ENCODE data around the gene IL4I1. TPM values are rescaled to one million over a fixed set of nuclear protein-coding genes. Genes with fewer than 3 reads are reported as not detected.

Gene IL4I1
- total and polyA plus RNA-seq, 4 donors, result 0.08 to 0.75 (median 0.23) TPM

- TF ChIP-seq CTCF (IDR thresholded peaks at IDR 0.05; ENCODE audit: low read depth, low read length, missing input control), result no peak
- TF ChIP-seq GABPA (IDR thresholded peaks at IDR 0.05 in 1 of 2, conservative IDR thresholded peaks at IDR 0.05 in 1 of 2), result no peak
- no peak overlapping the region for H3K4me3 ChIP-seq (ENCODE audit: low read depth in 1 of 3, low read length in 3 of 3)
- peaks cover 3 to 19% (median 13%) of the 10 kb centered on the region in 4 donors for H3K4me1 ChIP-seq (ENCODE audit: control insufficient read depth in 4 of 4, insufficient read depth in 4 of 4, low read length in 3 of 4)
- no peak for DNase-seq (ENCODE audit: low spot score)
- 92% methylated on average over 39 of the region's 39 CpGs for WGBS
- no peaks in the 10 kb centered on the region for H3K9me3 ChIP-seq (ENCODE audit: control insufficient read depth in 4 of 4, low read length in 3 of 4)
- no peak overlapping the region for H3K9ac ChIP-seq (ENCODE audit: low read depth in 1 of 2, low read length in 2 of 2)
- H3K27ac ChIP-seq (ENCODE audit: low read depth in 1 of 2, low read length in 2 of 2), result no peak overlapping the region
- H3K36me3 ChIP-seq (ENCODE audit: control insufficient read depth in 4 of 4, insufficient read depth in 3 of 4, low read depth in 1 of 4, low read length in 3 of 4), result peaks cover 0 to 28% (median 4%) of the 10 kb centered on the region in 4 donors
- H3K27me3 ChIP-seq (ENCODE audit: control insufficient read depth in 4 of 4, insufficient read depth in 4 of 4, low read length in 3 of 4), result no peaks in the 10 kb centered on the region
Measured at GRCh38 chr19:49854378-49855263, 42.1 kb downstream of the IL4I1 start.

- Histone ChIP-seq H3K4me1 (ENCODE audit: control insufficient read depth in 4 of 4, insufficient read depth in 4 of 4, low read length in 3 of 4) (peaks cover 3 to 19% (median 13%) of the 10 kb centered on the region in 4 donors), H3K9ac (ENCODE audit: low read depth in 1 of 2, low read length in 2 of 2) (no peak overlapping the region), H3K9me3 (ENCODE audit: control insufficient read depth in 4 of 4, low read length in 3 of 4) (no peaks in the 10 kb centered on the region), H3K27me3 (ENCODE audit: control insufficient read depth in 4 of 4, insufficient read depth in 4 of 4, low read length in 3 of 4) (no peaks in the 10 kb centered on the region), H3K36me3 (ENCODE audit: control insufficient read depth in 4 of 4, insufficient read depth in 3 of 4, low read depth in 1 of 4, low read length in 3 of 4) (peaks cover 0 to 24% (median 3%) of the 10 kb centered on the region in 4 donors), H3K27ac (ENCODE audit: low read depth in 1 of 2, low read length in 2 of 2) (no peak overlapping the region), H3K4me3 (ENCODE audit: low read depth in 1 of 3, low read length in 3 of 3) (no peak overlapping the region)
- 93% methylated on average over 10 of the region's 10 CpGs for WGBS
- no peak for DNase-seq (ENCODE audit: low spot score)
- no peak for TF ChIP-seq ATF3 (IDR thresholded peaks at IDR 0.05)
Measured at GRCh38 chr19:49853852-49854377, 42.8 kb downstream of the IL4I1 start.

- H3K4me3 ChIP-seq (ENCODE audit: low read depth in 1 of 3, low read length in 3 of 3), result no peak overlapping the region
- DNase-seq (ENCODE audit: low spot score), result no peak
- no peaks in the 10 kb centered on the region for H3K27me3 ChIP-seq (ENCODE audit: control insufficient read depth in 4 of 4, insufficient read depth in 4 of 4, low read length in 3 of 4)
- peaks cover 0 to 14% (median 1%) of the 10 kb centered on the region in 4 donors for H3K36me3 ChIP-seq (ENCODE audit: control insufficient read depth in 4 of 4, insufficient read depth in 3 of 4, low read depth in 1 of 4, low read length in 3 of 4)
- peaks cover 3 to 19% (median 13%) of the 10 kb centered on the region in 4 donors for H3K4me1 ChIP-seq (ENCODE audit: control insufficient read depth in 4 of 4, insufficient read depth in 4 of 4, low read length in 3 of 4)
- WGBS, result 72% methylated on average over 14 of the region's 14 CpGs
- no peaks in the 10 kb centered on the region for H3K9me3 ChIP-seq (ENCODE audit: control insufficient read depth in 4 of 4, low read length in 3 of 4)
- no peak overlapping the region for H3K27ac ChIP-seq (ENCODE audit: low read depth in 1 of 2, low read length in 2 of 2)
- H3K9ac ChIP-seq (ENCODE audit: low read depth in 1 of 2, low read length in 2 of 2), result no peak overlapping the region
- TF ChIP-seq NR2F2 (IDR thresholded peaks at IDR 0.05), result no peak
- TF ChIP-seq FOXA1 (IDR thresholded peaks at IDR 0.05), result no peak
- no peak for TF ChIP-seq GABPA (IDR thresholded peaks at IDR 0.05 in 1 of 2, conservative IDR thresholded peaks at IDR 0.05 in 1 of 2)
- no peak for TF ChIP-seq MAX (IDR thresholded peaks at IDR 0.05)
- TF ChIP-seq RAD21 (IDR thresholded peaks at IDR 0.05), result no peak
- no peak for TF ChIP-seq ATF3 (IDR thresholded peaks at IDR 0.05)
- TF ChIP-seq HNF4G (IDR thresholded peaks at IDR 0.05), result no peak
- no peak for TF ChIP-seq JUND (IDR thresholded peaks at IDR 0.05)
- no peak for TF ChIP-seq TAF1 (conservative IDR thresholded peaks at IDR 0.05)
- no peak for TF ChIP-seq EGR1 (IDR thresholded peaks at IDR 0.05; ENCODE audit: low read depth in 2 of 2)
- TF ChIP-seq HNF4A (conservative IDR thresholded peaks at IDR 0.05), result no peak
- no peak for TF ChIP-seq REST (IDR thresholded peaks at IDR 0.05)
- TF ChIP-seq RXRA (IDR thresholded peaks at IDR 0.05), result no peak
- TF ChIP-seq FOXA2 (IDR thresholded peaks at IDR 0.05), result no peak
- TF ChIP-seq ZBTB33 (IDR thresholded peaks at IDR 0.05), result no peak
Measured at GRCh38 chr19:49852631-49853126, 44.0 kb downstream of the IL4I1 start.

Data from liver (tissue), 9 donors.